ENCODE data around the gene LRMDA. TPM values are rescaled to one million over a fixed set of nuclear protein-coding genes. Genes with fewer than 3 reads are reported as not detected.

The LRMDA gene
- total and polyA plus RNA-seq, 2 donors (not counting 1 experiment from before 2014, with no cell fraction given), result 0.12 TPM; not detected in 1

DNA sequence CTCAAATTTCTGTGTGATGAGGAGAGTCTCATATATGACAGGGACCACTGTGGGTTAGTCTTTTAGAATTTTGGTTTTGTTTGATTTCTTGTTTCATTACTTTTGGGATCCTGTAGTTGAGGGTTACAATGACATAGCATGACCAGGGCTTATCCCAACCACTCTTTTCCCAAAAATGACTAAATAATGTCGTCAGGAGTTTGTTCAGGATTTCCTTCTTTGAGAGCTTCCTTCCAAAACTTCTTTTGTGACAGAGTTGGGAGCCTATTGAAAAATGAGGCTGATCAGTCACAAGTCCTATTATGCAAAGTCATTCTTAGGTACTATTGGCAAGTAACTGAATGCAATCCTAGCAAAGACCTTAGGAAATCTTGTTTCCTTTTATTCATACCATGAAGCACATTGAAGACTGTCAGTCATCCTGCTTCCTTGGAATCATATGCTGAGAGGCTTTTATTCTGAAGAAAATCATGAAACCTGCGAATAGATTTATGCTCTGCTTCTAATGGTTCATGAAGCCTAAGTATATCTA lies 498.3 kb downstream of the LRMDA start:
- intact Hi-C loops (cut with micrococcal nuclease), result no loop called here

GRCh38 chr10:75932921-75933320 lies 501.5 kb downstream of the LRMDA start:
- H3K9ac ChIP-seq (ENCODE audit: low read length), result no peak overlapping the region
- no peak overlapping the region for H3K4me2 ChIP-seq (replicated peaks; ENCODE audit: low read depth, low read length, poor library complexity, severe bottlenecking)
- H3K79me2 ChIP-seq (ENCODE audit: control insufficient read depth, insufficient read depth, low read length), result no peaks in the 10 kb centered on the region
- no peak for TF ChIP-seq EZH2 (IDR thresholded peaks at IDR 0.05; ENCODE audit: borderline replicate concordance, insufficient read depth, low read depth, low read length, poor library complexity, severe bottlenecking)
- TF ChIP-seq, protein P1, sequence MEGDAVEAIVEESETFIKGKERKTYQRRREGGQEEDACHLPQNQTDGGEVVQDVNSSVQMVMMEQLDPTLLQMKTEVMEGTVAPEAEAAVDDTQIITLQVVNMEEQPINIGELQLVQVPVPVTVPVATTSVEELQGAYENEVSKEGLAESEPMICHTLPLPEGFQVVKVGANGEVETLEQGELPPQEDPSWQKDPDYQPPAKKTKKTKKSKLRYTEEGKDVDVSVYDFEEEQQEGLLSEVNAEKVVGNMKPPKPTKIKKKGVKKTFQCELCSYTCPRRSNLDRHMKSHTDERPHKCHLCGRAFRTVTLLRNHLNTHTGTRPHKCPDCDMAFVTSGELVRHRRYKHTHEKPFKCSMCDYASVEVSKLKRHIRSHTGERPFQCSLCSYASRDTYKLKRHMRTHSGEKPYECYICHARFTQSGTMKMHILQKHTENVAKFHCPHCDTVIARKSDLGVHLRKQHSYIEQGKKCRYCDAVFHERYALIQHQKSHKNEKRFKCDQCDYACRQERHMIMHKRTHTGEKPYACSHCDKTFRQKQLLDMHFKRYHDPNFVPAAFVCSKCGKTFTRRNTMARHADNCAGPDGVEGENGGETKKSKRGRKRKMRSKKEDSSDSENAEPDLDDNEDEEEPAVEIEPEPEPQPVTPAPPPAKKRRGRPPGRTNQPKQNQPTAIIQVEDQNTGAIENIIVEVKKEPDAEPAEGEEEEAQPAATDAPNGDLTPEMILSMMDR (IDR thresholded peaks at IDR 0.05), result no peak
- intact Hi-C loops (cut with micrococcal nuclease), result no loop called here
- CTCF ChIA-PET, result no interaction called here
- no CpG with 5 or more reads among the region's 3 CpGs for WGBS (ENCODE audit: insufficient coverage)
- H3K4me3 ChIP-seq (ENCODE audit: control extremely low read depth in 1 of 5, extremely low read depth in 1 of 5, insufficient read depth in 1 of 5, low read depth in 2 of 5, low read length in 4 of 5), result no peak overlapping the region
- Mint-ChIP-seq H3K4me1 (no peaks in the 10 kb centered on the region), H3K4me3 (no peak overlapping the region), H3K27me3 (peaks cover 6% of the 10 kb centered on the region), H3K9me3 (ENCODE audit: insufficient read depth) (no peaks in the 10 kb centered on the region), H3K27ac (no peak overlapping the region)
- DNase-seq (no peak), ATAC-seq (ENCODE audit: low read depth) (no peak)
- H3K27ac ChIP-seq (ENCODE audit: low read length in 2 of 2), result no peak overlapping the region
- no peaks in the 10 kb centered on the region for H3K4me1 ChIP-seq (ENCODE audit: control insufficient read depth in 2 of 2, insufficient read depth in 2 of 2, low read length in 2 of 2)
- POLR2A ChIA-PET, result no interaction called here
- H2AFZ ChIP-seq (ENCODE audit: insufficient read depth, low read depth, low read length, poor library complexity, severe bottlenecking), result no peak overlapping the region
- H3K9me3 ChIP-seq (ENCODE audit: control extremely low read depth in 1 of 3, control insufficient read depth in 2 of 3, insufficient read depth in 1 of 3, low read length in 2 of 3), result no peaks in the 10 kb centered on the region
- no peaks in the 10 kb centered on the region for H3K27me3 ChIP-seq (replicated peaks in 1 of 4; ENCODE audit: control extremely low read depth in 1 of 4, control insufficient read depth in 3 of 4, insufficient read depth in 4 of 4, low read length in 3 of 4)
- no peaks in the 10 kb centered on the region for H4K20me1 ChIP-seq (ENCODE audit: control insufficient read depth, insufficient read depth, low read length, poor library complexity, severe bottlenecking)
- H3K36me3 ChIP-seq (replicated peaks in 1 of 2; ENCODE audit: control extremely low read depth in 1 of 2, control insufficient read depth in 1 of 2, extremely low read depth in 1 of 2, insufficient read depth in 2 of 2, low read length in 1 of 2), result no peaks in the 10 kb centered on the region

More for the DNA sequence above, 498.3 kb downstream of the LRMDA start:
- no peaks in the 10 kb centered on the region for H3K9me3 ChIP-seq (ENCODE audit: control extremely low read depth in 1 of 3, control insufficient read depth in 2 of 3, insufficient read depth in 1 of 3, low read length in 2 of 3)
- no peaks in the 10 kb centered on the region for H3K27me3 ChIP-seq (replicated peaks in 1 of 4; ENCODE audit: control extremely low read depth in 1 of 4, control insufficient read depth in 3 of 4, insufficient read depth in 4 of 4, low read length in 3 of 4)
- Mint-ChIP-seq H3K9me3 (ENCODE audit: insufficient read depth) (no peaks in the 10 kb centered on the region), H3K27me3 (peaks cover 4% of the 10 kb centered on the region), H3K27ac (no peak overlapping the region), H3K4me3 (no peak overlapping the region), H3K4me1 (no peaks in the 10 kb centered on the region)
- no peak for TF ChIP-seq EZH2 (IDR thresholded peaks at IDR 0.05; ENCODE audit: borderline replicate concordance, insufficient read depth, low read depth, low read length, poor library complexity, severe bottlenecking)
- TF ChIP-seq, protein P1 (IDR thresholded peaks at IDR 0.05), result no peak
- H4K20me1 ChIP-seq (ENCODE audit: control insufficient read depth, insufficient read depth, low read length, poor library complexity, severe bottlenecking), result no peaks in the 10 kb centered on the region
- H3K4me2 ChIP-seq (replicated peaks; ENCODE audit: low read depth, low read length, poor library complexity, severe bottlenecking), result no peak overlapping the region
- ChIA-PET CTCF (no interaction called here), POLR2A (no interaction called here)
- H3K79me2 ChIP-seq (ENCODE audit: control insufficient read depth, insufficient read depth, low read length), result no peaks in the 10 kb centered on the region
- H3K27ac ChIP-seq (ENCODE audit: low read length in 2 of 2), result no peak overlapping the region
- H3K9ac ChIP-seq (ENCODE audit: low read length), result no peak overlapping the region
- ATAC-seq (ENCODE audit: low read depth) (no peak), DNase-seq (no peak)
- no peaks in the 10 kb centered on the region for H3K4me1 ChIP-seq (ENCODE audit: control insufficient read depth in 2 of 2, insufficient read depth in 2 of 2, low read length in 2 of 2)
- no peak overlapping the region for H2AFZ ChIP-seq (ENCODE audit: insufficient read depth, low read depth, low read length, poor library complexity, severe bottlenecking)
- H3K36me3 ChIP-seq (replicated peaks in 1 of 2; ENCODE audit: control extremely low read depth in 1 of 2, control insufficient read depth in 1 of 2, extremely low read depth in 1 of 2, insufficient read depth in 2 of 2, low read length in 1 of 2), result no peaks in the 10 kb centered on the region
- H3K4me3 ChIP-seq (ENCODE audit: control extremely low read depth in 1 of 5, extremely low read depth in 1 of 5, insufficient read depth in 1 of 5, low read depth in 2 of 5, low read length in 4 of 5), result no peak overlapping the region
- no CpG with 5 or more reads among the region's 2 CpGs for WGBS (ENCODE audit: insufficient coverage)
